ENCODE data around the gene RPS6KL1. TPM values are rescaled to one million over a fixed set of nuclear protein-coding genes. Genes with fewer than 3 reads are reported as not detected.

Gene RPS6KL1
- polyA plus RNA-seq, 1 donor from 2014 or later = 147 TPM

DNA sequence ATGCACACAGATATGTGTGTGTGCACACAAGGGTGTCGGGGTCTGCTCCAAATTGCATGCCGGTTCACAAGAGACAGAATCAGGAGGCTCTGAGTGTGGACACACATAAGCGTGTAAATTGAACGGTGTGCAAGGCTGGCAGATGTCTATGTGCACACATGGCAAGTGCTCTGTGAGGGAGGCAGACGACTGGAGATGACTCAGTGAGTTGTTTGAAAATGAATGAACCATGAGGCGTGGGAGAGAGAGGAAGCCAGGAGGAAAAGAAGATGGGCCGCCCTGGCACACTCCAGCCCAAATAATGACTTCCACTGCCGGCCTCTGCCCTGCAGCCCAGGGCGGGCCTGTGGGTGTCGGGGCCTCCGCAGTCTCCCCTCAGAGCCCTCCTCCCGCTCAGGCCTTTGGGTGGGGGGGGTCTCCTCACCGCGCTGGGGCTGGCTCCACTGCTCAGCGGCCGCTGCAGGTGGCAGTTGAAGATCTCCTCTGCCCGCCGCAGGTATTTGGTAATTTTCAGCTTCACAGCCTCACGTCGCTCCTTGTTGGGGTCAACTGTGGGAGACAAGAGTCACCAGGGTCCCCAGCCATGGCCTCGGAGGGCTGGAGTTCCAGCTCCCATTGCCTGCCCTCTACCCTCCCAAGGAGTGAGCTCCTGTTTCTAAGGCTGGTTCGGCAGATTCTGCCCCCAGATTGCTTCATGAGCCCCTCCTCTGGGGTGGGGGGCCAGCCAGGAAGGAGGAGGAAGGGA is 3.5 kb downstream of the RPS6KL1 start:
- TF ChIP-seq RAD21 (conservative IDR thresholded peaks at IDR 0.05) (no peak), SMC3 (conservative IDR thresholded peaks at IDR 0.05; ENCODE audit: poor library complexity) (no peak), TAF1 (IDR thresholded peaks at IDR 0.05; ENCODE audit: low read depth) (no peak), MXI1 (conservative IDR thresholded peaks at IDR 0.05; ENCODE audit: poor library complexity, severe bottlenecking) (no peak), EZH2 (IDR thresholded peaks at IDR 0.05; ENCODE audit: borderline replicate concordance, insufficient read depth, low read length, poor library complexity, severe bottlenecking) (no peak), POLR2AphosphoS5 (IDR thresholded peaks at IDR 0.05) (no peak), EP300 (conservative IDR thresholded peaks at IDR 0.05; ENCODE audit: poor library complexity, severe bottlenecking) (no peak)
- TF ChIP-seq, protein P1, sequence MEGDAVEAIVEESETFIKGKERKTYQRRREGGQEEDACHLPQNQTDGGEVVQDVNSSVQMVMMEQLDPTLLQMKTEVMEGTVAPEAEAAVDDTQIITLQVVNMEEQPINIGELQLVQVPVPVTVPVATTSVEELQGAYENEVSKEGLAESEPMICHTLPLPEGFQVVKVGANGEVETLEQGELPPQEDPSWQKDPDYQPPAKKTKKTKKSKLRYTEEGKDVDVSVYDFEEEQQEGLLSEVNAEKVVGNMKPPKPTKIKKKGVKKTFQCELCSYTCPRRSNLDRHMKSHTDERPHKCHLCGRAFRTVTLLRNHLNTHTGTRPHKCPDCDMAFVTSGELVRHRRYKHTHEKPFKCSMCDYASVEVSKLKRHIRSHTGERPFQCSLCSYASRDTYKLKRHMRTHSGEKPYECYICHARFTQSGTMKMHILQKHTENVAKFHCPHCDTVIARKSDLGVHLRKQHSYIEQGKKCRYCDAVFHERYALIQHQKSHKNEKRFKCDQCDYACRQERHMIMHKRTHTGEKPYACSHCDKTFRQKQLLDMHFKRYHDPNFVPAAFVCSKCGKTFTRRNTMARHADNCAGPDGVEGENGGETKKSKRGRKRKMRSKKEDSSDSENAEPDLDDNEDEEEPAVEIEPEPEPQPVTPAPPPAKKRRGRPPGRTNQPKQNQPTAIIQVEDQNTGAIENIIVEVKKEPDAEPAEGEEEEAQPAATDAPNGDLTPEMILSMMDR (IDR thresholded peaks at IDR 0.05; ENCODE audit: poor library complexity, severe bottlenecking) = no peak
- TF ChIP-seq, protein P2, sequence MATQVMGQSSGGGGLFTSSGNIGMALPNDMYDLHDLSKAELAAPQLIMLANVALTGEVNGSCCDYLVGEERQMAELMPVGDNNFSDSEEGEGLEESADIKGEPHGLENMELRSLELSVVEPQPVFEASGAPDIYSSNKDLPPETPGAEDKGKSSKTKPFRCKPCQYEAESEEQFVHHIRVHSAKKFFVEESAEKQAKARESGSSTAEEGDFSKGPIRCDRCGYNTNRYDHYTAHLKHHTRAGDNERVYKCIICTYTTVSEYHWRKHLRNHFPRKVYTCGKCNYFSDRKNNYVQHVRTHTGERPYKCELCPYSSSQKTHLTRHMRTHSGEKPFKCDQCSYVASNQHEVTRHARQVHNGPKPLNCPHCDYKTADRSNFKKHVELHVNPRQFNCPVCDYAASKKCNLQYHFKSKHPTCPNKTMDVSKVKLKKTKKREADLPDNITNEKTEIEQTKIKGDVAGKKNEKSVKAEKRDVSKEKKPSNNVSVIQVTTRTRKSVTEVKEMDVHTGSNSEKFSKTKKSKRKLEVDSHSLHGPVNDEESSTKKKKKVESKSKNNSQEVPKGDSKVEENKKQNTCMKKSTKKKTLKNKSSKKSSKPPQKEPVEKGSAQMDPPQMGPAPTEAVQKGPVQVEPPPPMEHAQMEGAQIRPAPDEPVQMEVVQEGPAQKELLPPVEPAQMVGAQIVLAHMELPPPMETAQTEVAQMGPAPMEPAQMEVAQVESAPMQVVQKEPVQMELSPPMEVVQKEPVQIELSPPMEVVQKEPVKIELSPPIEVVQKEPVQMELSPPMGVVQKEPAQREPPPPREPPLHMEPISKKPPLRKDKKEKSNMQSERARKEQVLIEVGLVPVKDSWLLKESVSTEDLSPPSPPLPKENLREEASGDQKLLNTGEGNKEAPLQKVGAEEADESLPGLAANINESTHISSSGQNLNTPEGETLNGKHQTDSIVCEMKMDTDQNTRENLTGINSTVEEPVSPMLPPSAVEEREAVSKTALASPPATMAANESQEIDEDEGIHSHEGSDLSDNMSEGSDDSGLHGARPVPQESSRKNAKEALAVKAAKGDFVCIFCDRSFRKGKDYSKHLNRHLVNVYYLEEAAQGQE (IDR thresholded peaks at IDR 0.05; ENCODE audit: borderline replicate concordance) = no peak
- Histone ChIP-seq H2AFZ (ENCODE audit: low read depth, low read length) (no peak overlapping the region), H3F3A (ENCODE audit: insufficient read depth, low read length, poor library complexity, severe bottlenecking) (no peaks in the 10 kb centered on the region), H3K9ac (ENCODE audit: low read length) (no peak overlapping the region), H3K79me2 (replicated peaks; ENCODE audit: insufficient read depth, low read length) (no peaks in the 10 kb centered on the region), H3K9me2 (ENCODE audit: insufficient read depth, low read length) (no peaks in the 10 kb centered on the region), H3K4me3 (ENCODE audit: low read length) (no peak overlapping the region), H3K4me2 (ENCODE audit: low read length) (no peak overlapping the region), H3K36me3 (ENCODE audit: insufficient read depth, low read length) (no peaks in the 10 kb centered on the region), H3K9me3 (ENCODE audit: low read length) (no peaks in the 10 kb centered on the region), H3K27ac (ENCODE audit: low read length) (no peak overlapping the region), H3K27me3 (ENCODE audit: insufficient read depth, low read depth, low read length) (no peaks in the 10 kb centered on the region), H4K20me1 (ENCODE audit: insufficient read depth) (no peaks in the 10 kb centered on the region)

DNA sequence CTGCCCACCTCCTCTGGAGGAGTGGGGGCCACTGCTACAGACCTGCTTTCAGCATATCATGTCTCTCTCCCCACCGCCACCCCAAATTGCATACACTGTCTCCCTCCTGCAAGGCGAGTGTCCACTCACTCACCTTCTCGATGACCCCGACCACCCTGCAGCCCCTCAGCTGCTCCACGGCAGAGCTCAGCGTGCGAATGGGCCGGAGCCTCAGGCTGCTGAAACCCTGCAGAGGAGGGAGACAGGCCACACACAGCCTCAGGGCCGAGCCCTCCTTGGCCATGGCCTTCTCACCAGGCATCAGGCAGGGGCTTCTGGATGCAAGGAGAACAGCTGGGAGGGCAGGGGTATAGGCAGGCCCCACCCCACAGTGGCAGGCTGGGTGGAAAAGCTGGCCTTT is 4.7 kb downstream of the RPS6KL1 start:
- Histone ChIP-seq H3K4me3 (ENCODE audit: low read length) (no peak overlapping the region), H3K9me2 (ENCODE audit: insufficient read depth, low read length) (no peaks in the 10 kb centered on the region), H2AFZ (ENCODE audit: low read depth, low read length) (no peak overlapping the region), H3K9ac (ENCODE audit: low read length) (no peak overlapping the region), H3K4me2 (ENCODE audit: low read length) (no peak overlapping the region), H3K9me3 (ENCODE audit: low read length) (no peaks in the 10 kb centered on the region), H3K36me3 (ENCODE audit: insufficient read depth, low read length) (no peaks in the 10 kb centered on the region), H3F3A (ENCODE audit: insufficient read depth, low read length, poor library complexity, severe bottlenecking) (no peaks in the 10 kb centered on the region), H3K79me2 (replicated peaks; ENCODE audit: insufficient read depth, low read length) (no peaks in the 10 kb centered on the region), H4K20me1 (ENCODE audit: insufficient read depth) (no peaks in the 10 kb centered on the region), H3K27me3 (ENCODE audit: insufficient read depth, low read depth, low read length) (no peaks in the 10 kb centered on the region), H3K27ac (ENCODE audit: low read length) (no peak overlapping the region)
- TF ChIP-seq EP300 (conservative IDR thresholded peaks at IDR 0.05; ENCODE audit: poor library complexity, severe bottlenecking) (no peak), SMC3 (conservative IDR thresholded peaks at IDR 0.05; ENCODE audit: poor library complexity) (no peak), RAD21 (conservative IDR thresholded peaks at IDR 0.05) (no peak), TAF1 (IDR thresholded peaks at IDR 0.05; ENCODE audit: low read depth) (no peak), POLR2AphosphoS5 (IDR thresholded peaks at IDR 0.05) (no peak), MXI1 (conservative IDR thresholded peaks at IDR 0.05; ENCODE audit: poor library complexity, severe bottlenecking) (no peak)
- TF ChIP-seq, protein P1 (IDR thresholded peaks at IDR 0.05; ENCODE audit: poor library complexity, severe bottlenecking) = no peak
